NCI-H2029 (cell line): ENCODE results near the gene SEMA6A.

Source experiments
- DNase-seq: peaks from one replicate; lab custom pipeline; 2025; lab: John Stamatoyannopoulos, UW

Gene SEMA6A

GRCh38 chr5:116492776-116493175 is 81.8 kb downstream of the SEMA6A start:
- peak; percentile 42 for DNase-seq

GRCh38 chr5:116492016-116492623 is 82.5 kb downstream of the SEMA6A start:
- peak; percentile 57 for DNase-seq

GRCh38 chr5:116488356-116489041 is 86.1 kb downstream of the SEMA6A start:
- no peak for DNase-seq

- no peak for DNase-seq
Measured at GRCh38 chr5:116487045-116487444, 87.6 kb downstream of the SEMA6A start.

GRCh38 chr5:116486588-116486987 is 88.0 kb downstream of the SEMA6A start:
- no peak for DNase-seq

- no peak for DNase-seq
Measured at GRCh38 chr5:116484645-116485044, 90.0 kb downstream of the SEMA6A start.

- DNase-seq: no peak
Measured at GRCh38 chr5:116482394-116482793, 92.2 kb downstream of the SEMA6A start.

GRCh38 chr5:116480894-116481510 is 93.6 kb downstream of the SEMA6A start:
- DNase-seq: no peak

- no peak for DNase-seq
Measured at GRCh38 chr5:116479776-116480675, 94.6 kb downstream of the SEMA6A start.

- no peak for DNase-seq
Measured at GRCh38 chr5:116478491-116478890, 96.1 kb downstream of the SEMA6A start.

- DNase-seq: no peak
Measured at GRCh38 chr5:116476897-116477537, 97.6 kb downstream of the SEMA6A start.

GRCh38 chr5:116475338-116475737 is 99.3 kb downstream of the SEMA6A start:
- no peak for DNase-seq

GRCh38 chr5:116473706-116474105 is 100.9 kb downstream of the SEMA6A start:
- DNase-seq: no peak

GRCh38 chr5:116472274-116472673 is 102.3 kb downstream of the SEMA6A start:
- no peak for DNase-seq

- DNase-seq: no peak
Measured at GRCh38 chr5:116469631-116470030, 105.0 kb downstream of the SEMA6A start.

- no peak for DNase-seq
Measured at GRCh38 chr5:116468583-116468982, 106.0 kb downstream of the SEMA6A start.

GRCh38 chr5:116467465-116467843 is 107.2 kb downstream of the SEMA6A start:
- DNase-seq: no peak

GRCh38 chr5:116466727-116467464 is 107.7 kb downstream of the SEMA6A start:
- no peak for DNase-seq

- DNase-seq: no peak
Measured at GRCh38 chr5:116465411-116465810, 109.2 kb downstream of the SEMA6A start.

GRCh38 chr5:116464144-116464708 is 110.4 kb downstream of the SEMA6A start:
- DNase-seq: no peak

- DNase-seq: no peak
Measured at GRCh38 chr5:116462500-116462899, 112.1 kb downstream of the SEMA6A start.
